GM12801 (cell line): ENCODE data around the gene OR51Q1.

Source experiments
- CTCF ChIP-seq: IDR thresholded peaks from one replicate; pipeline ENCODE4 v1.5.1; 2011; ENCODE audit warnings: control low read depth; ENCODE audit not compliant: insufficient read length; ENCODE audit errors: extremely low read depth

OR51Q1 gene

GRCh38 chr11:5460983-5461621 is 39.2 kb downstream of the OR51Q1 start:
- no peak for TF ChIP-seq CTCF

GRCh38 chr11:5467527-5467926 is 45.6 kb downstream of the OR51Q1 start:
- TF ChIP-seq CTCF: no peak
